HuH-7.5 (cell line): ENCODE results near the gene C9orf72.

Experiments
- DNase-seq: peaks from one replicate; pipeline ENCODE4 v3.0.0; 2011; ENCODE audit warnings: low spot score

C9orf72 gene

GRCh38 chr9:27581826-27582225 lies 8.5 kb upstream of the C9orf72 start:
- DNase-seq, result no peak

GRCh38 chr9:27573634-27574590 lies 631 bp upstream of the C9orf72 start:
- peak; percentile 62 for DNase-seq

- DNase-seq, result peak; percentile 18
These were observed 739 bp downstream of the C9orf72 start for GRCh38 chr9:27572566-27572917.

DNA sequence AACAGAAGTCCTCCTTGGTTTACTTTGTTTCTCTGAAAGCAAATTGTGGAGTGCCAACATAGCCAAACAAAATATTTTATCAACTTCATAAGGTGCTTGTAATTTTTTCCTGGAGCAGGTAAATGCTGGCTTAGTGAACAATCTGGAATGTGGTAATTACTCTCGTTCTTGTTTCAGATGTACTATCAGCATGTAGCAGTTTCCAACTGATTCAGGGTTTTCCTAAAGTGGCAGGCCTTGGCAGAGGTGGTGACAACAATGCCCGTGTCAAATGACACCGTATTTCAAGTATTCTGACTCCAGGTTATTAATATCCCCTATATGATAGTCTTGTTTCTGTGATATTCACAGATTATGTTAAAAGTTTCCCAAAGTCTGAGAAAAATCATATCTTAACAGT lies 1.2 kb downstream of the C9orf72 start:
- DNase-seq, result no peak

DNA sequence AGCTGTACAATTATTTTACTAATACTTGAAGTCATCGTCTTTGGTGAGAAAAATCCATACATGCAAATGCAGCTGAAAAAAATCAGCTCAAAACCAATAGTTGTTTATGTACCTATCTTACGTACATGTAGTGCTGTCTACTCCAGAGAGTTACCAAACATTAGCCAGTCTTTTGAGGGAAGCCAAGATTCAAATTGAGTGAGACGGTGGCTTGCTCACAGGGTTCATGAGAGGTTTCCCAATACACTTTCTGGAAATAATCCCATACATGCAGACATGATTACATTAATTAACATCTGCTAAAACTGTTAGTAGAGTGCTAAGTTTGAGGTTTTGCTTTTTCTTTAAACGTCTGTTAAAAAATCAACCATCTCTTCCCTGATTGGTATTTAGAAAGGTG lies 2.3 kb downstream of the C9orf72 start:
- no peak for DNase-seq

DNA sequence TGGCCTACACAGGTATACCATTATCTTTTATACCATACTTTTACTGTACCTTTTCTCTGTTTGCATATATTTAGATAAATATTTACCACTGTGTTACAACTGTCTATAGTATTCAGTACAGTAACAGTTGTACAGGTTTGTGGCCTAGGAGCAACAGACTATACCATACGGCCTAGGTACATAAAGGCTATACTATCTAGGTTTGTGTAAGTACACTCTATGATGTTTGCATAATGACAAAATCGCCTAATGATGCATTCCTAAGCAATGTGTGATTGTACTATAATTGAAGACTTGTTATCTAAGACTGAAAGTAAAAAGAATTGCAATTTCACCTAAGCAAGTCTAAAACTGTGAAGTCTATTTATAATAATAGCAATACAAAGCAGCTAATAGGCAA lies 3.9 kb downstream of the C9orf72 start:
- no peak for DNase-seq

GRCh38 chr9:27566118-27566517 lies 7.2 kb downstream of the C9orf72 start:
- no peak for DNase-seq

DNA sequence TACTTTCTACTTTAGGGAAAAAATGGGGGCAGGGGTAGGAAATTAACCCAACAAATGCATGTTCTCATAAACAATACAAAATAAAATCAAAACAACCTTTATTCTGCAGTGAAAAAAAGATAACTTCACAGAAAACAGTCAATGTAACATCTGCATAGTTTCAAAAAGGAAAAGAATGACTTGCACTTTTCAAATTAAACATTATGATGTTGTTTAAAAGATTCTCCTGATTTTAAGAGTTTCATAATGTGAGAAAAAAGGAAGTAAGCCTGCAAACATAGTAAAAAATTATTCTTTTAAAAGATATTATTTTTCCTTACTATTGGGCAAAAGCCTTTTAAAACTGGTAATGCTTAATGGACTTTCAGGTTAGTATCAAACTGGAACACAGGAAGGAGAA lies 7.6 kb downstream of the C9orf72 start:
- DNase-seq, result no peak

DNA sequence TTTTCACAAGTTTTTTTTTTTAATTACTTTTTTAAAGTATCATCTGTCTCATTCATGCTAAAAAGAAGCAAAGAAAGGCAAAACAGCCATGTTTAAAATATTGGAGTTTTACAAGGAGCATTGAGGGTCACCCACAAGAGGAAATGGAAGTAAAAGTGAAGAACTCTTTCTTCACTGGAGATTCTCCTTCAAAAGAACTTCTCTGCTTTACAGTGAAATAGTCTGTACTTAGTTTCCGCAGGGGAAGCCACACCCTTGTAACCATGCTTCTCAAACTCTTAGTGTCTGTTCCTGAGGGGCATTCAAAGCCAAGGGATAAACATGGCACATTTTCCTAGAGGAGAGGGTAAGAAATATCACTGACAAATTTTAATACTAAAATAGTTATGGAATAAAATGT lies 8.6 kb downstream of the C9orf72 start:
- no peak for DNase-seq

- DNase-seq, result no peak
These were observed 9.4 kb downstream of the C9orf72 start for GRCh38 chr9:27563738-27564430.

GRCh38 chr9:27561685-27562084 lies 11.6 kb downstream of the C9orf72 start:
- DNase-seq, result no peak

GRCh38 chr9:27560457-27560856 lies 12.8 kb downstream of the C9orf72 start:
- DNase-seq, result no peak

DNA sequence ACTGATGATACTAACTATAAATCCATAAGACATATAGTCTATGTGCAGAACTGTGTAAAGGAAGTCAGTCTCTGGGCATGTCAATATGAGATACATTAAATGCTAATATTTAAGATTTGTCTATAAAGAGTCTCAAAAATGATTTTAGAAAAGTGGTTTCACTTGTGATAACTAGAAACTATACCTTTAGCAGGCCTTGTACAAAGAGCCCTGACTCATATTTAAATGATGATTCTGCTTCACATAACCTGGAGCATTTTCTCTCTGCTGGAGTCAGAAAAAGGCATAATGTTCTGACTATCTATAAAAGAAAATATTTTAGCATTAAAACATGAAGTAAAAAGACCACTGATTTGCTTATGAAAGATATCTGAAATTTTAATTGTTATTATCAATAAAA lies 15.0 kb downstream of the C9orf72 start:
- DNase-seq, result no peak

DNA sequence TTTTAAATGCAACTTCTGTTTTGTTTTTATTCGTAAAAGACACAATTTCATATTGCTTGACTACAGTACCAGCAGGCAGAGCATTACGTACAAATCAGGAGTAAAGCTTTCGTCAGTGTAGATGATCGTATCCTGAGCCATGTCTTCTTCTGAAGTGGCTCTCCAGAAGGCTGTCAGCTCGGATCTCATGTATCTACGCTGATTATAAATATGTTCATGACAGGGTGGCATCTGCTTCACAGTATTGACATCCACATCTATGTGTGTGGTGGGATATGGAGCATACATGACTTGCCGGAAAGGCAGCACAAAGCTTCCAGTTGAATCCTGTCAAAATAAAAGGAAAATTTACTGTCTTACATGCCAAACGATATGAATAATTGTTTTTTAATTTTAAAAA lies 16.8 kb downstream of the C9orf72 start:
- DNase-seq, result no peak

DNA sequence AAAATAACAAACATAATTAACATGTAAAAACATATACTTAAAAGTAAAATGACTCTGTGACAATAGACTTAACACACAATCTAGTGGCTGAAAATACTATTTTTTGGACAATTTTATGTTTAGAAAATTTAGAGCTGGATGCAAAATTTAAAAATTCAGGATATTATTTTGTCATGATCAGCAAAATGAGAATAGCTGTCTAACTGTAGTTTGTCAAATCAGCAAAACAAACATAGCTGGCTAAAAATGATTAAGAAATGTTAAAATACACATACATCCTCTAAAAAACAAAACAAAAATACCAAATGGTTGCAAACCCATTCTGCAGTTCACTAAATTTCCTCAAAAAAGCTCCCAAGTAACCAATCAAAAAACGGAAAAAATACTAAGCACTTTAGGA lies 18.6 kb downstream of the C9orf72 start:
- DNase-seq, result no peak

DNA sequence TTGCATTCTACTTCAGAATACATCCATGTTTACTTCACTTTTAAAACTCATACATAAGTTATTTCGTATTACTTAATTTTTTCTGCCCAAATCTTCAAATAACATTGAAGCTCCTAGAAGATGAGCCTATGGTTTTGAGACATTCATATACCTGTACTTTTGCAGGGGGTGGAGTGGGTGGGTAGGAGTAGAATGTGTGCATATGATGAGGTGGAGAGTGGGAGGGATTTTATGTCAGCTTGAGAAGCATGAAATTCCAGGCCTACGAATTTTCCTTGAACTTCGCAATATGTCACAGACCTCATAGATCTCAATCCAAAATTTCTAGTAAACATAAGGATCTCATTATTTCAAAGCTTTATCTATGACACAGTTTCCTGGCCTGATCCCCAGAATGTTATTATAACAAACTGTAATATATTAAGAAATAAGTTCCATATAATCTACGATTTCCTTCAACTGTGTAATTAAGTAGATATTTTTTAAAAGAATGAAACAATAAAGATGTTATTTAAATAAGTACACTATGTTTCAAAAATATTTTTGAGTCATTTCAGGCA lies 24.0 kb downstream of the C9orf72 start:
- no peak for DNase-seq

DNA sequence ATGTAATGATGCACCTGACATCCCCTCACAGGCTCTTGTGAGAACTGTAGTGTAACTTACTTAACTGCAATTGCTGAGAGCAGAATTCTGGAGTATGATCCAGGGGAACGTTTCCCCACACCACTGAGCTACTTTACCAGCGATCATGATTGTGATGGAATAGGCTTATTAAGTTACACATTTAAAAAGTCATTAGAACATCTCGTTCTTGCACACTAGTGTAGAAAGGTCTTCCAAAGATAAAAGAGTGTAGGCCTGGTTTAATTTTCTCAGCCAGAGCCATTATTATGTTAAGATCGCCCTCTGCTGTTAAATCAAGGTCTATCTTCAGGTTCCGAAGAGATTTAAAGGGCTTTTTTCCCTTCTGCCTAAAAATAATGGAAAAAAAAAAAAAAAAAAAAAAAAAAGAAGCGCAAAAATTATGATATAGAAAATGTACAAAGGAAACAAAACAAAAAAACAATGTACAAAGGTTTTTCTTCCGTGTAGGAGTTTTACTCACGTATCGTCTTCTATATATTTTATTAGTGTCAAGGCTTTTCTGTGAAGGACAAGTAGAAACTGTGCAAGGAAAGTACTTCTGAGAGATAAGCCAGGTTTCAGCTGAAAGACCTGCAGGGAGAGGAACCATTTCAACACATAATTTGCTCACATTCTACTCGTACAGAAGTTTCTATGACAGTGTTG lies 25.1 kb downstream of the C9orf72 start:
- DNase-seq, result no peak

DNA sequence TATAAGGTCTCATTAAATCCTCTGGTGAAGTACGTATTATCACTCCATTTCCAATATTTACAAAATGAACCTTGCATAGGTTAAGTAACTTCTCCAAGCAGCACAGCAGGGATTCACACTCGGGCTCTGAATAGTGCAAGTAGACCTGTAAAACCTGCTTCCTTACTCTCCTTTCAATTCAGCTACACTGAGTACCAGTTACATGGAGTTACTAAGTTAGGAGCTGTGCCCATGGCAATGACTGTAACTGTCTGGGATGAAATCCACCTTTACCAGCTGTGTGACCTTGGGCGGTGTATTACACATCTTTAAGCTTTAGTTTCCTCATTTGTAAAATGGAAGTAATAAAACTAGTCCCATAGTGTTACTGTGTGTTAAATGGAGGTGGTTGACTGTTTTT lies 27.8 kb downstream of the C9orf72 start:
- DNase-seq, result no peak

DNA sequence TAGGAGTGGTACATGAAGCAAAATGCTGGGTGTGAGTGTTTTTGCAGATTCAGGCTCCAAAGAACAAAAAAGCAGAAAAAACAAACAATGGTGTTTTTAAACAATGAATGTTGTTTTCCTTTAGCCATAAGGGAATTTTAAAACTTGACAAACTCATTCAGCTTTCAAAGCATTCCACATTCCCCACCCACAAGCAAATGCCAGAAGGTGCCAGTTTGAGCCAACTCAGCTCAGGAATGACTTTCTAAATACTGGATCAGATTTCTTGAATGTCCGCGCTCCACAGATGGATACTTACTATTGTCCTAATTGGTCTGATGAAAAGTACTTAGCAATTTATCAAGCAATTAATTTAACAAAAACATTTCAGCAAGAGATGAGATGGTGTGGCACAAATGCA lies 30.8 kb downstream of the C9orf72 start:
- no peak for DNase-seq

- no peak for DNase-seq
These were observed 31.5 kb downstream of the C9orf72 start for GRCh38 chr9:27541740-27542139.

- DNase-seq, result no peak
These were observed 32.8 kb downstream of the C9orf72 start for GRCh38 chr9:27540502-27540901.
